HG03565 (cell line): Measurements from ENCODE around the gene UBFD1.
"Not testable (repeated sequence)": the region's sequence is repeated elsewhere in the genome, so short reads cannot be mapped to it uniquely, and the experiment has no call there.

Experiments used
- ATAC-seq: cut with Tn5 transposase; IDR thresholded peaks from one replicate; pipeline ENCODE4 v1.9.1; 2021; ENCODE audit warnings: mild to moderate bottlenecking, moderate library complexity; ENCODE audit not compliant: unreplicated experiment

UBFD1 gene

DNA sequence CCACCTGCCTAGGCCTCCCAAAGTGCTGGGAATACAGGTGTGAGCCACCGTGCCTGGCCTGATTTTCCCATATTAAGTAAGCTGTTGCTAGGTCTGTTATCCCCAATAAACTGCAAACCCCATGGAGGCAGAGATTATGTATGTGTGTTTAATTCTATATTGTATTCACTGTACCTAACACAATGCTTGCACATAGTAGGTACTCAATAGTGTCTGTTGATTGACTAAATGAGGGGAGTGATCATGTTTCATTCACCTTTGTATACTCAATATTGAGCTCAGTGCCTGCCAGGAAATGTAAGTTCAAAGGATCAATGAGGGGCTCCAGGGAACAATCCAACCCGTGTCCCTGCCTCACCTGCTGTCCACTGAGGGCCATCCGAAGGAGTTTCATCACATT lies 32.6 kb upstream of the UBFD1 start:
- ATAC-seq, result no peak

DNA sequence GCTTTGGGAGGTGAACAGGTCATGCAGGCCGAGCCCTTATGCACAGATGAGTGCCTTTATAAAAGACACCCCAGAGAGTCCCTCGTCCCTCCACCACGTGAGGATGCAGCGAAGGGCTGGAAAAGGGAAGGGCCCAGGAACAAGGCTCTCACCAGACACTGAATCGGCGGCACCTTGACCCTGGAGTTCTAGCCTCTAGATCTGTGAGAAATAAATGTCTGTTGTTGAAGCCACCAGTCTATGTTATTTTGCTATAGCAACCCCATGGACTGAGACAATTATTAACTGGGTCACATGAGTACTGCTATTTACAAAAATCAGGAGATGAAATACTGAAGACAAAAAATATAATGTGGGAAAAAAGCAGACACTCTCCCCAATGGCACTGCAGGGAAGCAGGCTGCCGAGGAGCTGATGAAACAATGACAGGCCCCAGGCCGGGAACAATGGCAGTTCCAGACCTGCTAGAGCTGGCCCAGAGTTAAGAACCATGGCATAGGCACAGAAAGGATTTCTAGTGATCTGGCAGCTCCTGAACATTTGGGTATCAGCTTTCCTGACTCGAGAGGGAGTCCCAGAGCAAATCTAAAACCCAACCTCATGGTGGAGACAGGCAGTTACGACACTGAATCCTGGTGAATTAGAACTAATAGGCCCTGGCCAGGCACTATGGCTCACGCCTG lies 29.4 kb upstream of the UBFD1 start:
- no peak for ATAC-seq

DNA sequence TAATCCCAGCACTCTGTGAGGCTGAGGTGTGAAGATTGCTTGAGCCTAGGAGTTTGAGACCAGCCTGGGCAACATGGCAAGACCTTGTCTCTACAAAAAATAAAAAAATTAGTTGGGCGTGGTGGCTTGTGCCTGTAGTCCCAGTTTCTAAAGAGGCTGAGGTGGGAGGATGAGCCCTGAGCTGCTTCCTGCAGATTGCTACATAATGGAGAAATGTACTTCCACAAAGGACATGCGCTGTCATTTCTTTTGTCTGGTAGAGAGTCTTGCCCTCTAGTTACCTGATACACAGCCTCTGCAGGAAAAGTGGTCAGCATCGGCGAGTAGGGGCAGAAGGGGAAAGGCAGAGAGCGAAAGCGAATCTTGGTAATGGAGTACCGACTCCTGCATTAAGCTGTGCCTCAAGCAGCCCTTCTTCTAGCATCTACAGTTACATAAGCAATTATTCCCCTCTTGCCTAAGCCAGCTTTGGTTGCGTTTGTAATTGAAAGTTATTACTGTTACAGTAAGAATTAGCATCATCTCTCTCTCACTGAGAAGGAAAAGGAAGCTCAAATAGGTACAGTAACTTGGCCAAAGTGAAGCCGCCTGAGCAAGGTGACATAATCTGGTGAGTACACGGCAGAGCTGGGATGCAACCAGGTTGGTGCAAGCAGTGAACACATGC lies 28.8 kb upstream of the UBFD1 start:
- no peak for ATAC-seq

DNA sequence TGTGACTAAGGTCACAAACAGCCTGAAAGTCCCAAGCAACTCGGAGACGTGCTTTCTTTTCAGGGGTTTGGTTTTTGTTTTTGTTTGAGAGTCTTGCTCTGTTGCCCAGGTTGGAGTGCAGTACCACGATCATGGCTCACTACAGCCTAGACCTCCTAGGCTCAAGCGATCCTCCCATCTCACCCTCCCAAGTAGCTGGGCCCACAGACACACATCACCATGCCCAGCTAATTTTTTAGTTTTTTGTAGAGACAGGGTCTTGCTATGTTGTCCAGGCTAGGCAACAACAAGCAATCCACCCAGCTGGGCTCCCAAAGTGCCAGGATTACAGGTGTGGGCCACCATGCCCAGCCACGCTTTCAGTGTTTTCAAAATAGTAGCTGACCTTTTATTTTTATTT lies 27.5 kb upstream of the UBFD1 start:
- ATAC-seq, result no peak

DNA sequence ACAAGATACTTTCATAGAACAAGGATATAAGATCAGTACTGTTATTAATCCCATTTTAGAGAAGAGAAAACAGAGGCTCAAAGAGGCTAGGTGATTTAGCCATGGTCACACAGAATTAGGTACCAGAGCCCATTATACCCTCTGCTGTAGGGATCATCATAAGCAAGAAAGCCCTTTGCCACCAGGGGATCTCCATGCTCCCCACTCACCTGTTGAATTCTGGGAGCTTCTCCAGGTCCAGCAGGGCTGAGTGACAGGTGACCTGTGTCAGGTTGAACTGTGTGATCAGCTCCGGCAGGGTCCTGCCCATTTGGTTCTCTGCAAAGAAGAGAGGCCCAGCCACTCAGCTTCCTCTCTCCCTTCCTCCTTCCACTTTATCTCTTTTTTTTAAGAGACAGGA lies 25.1 kb upstream of the UBFD1 start:
- no peak for ATAC-seq

DNA sequence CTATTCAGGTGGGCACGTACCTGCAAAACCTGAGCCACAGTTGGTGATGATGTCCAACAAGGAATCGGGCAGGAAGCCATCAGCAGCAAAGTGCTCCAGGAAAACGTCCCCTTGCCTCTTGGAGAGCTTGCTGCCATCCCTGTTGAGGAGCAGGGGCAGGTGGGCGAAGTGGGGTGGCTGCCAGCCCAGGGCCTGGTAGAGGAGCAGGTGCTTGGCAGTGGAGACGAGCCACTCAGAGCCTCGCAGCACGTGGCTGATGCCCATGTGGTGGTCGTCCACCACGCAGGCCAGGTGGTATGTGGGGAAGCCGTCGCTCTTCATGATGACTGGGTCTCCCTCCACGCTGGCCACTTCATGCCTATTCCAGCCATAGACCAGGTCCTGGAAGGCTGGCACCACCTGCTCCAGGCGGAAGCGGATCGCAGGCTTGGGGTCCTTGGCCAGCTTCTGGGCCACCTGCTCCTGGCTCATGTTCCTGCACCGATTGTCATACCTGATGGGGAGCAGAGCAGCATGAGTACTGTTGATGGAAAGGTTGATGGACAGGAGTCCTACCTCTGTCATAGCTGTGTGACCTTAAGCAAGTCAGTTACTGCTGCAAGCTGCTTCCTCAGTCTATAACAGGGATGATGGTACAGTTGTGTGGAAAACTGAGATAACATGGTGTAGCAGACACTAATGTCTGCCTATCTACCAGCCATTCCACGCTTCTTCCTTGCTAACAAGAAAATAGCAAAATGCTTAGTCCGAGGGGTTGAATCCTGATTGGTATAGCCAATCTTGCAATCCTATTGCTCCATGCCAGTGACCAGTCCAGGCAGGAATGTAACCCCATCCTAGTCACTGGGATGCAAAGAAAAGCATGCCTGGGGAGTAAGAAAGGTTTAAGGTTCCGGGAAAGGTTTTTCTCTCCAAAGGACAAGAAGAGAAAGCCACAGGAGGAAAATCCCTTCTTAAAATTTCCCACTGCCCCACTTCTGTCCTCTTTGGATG lies 22.4 kb upstream of the UBFD1 start:
- ATAC-seq, result no peak

DNA sequence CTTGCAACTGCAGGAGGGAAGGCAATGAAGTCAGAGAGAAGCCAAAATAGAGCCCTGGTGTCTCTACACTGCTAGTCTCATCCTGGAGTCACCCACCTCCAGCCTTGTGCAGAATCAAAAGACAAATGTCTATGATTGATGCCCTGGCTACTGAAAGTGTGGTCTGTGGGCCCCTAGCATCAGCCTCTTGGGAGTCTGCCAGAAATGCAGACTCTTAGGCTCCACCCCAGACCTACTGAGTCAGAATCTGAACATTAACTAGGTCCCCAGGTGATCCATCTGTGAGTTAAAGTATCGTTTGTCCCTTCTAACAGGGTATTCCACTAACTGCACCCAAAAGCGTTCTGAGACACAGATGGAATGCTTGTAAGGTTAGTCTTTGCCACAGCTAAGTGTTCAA lies 21.6 kb upstream of the UBFD1 start:
- ATAC-seq, result no peak

DNA sequence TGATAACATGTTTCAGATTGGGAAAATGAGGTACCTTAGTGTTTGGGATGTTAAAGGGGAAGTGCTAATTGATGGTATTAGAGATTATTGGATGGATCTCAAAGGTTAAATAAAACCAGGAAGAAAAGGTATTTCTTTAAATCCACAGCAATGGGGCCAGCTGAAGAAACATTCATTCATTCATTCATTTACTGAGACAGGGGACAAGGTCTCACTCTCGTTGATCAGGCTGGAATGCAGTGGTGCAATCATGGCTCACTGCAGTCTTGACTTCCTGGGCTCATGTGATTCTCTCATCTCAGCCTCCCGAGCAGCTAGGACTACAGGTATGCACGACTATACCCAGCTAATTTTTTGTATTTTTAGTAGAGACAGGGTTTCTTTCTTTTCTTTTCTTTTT lies 20.1 kb upstream of the UBFD1 start:
- ATAC-seq, result no peak

DNA sequence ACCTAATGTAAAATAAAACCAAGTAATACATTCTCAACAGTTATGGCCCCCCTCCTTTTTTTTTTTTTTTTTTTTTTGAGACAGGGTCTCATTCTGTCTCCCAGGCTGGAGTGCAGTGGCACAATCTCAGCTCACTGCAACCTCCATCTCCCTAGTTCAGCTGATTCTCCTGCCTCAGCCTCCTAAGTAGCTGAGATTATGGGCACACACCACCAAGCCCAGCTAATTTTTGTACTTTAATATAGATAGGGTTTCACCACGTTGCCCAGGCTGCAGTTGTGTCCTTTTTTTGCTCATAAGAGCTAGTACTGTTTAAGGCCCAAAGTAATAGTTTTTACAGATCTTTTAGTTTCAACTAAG lies 18.6 kb upstream of the UBFD1 start:
- ATAC-seq, result no peak

DNA sequence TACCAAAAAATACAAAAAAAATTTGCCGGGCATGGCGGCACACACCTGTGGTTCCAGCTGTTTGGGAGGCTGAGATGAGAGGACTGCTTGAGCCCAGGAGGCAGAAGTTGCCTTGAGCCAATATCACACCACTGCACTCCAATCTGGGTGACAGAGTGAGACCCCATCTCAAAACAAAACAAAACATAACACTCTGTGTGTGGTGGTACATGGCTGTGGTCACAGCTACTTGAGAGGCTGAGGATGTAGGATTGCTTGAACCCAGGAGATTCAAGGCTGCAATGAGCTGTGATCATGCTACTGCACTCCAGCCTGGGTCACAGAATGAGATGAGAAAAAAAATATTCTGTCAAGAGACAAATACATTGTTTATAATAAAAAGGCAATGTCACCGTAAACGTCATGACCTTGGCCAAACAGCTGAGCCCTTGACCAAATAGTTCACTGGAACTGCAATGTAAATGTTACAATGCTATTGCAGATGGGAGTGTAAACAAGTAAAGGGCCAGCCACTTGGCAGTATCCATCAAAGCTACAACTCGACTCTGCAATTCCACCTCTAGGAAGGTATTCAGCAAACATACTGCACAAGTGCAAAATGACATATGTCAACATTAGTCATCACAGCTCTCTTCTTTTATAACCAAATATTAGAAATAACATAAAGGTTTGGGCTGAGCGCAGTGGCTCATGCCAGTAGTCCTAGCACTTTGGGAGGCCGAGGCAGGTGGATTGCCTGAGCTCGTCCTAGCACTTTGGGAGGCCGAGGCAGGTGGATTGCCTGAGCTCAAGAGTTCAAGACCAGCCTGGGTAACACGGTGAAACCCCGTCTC lies 17.3 kb upstream of the UBFD1 start:
- ATAC-seq, result no peak

DNA sequence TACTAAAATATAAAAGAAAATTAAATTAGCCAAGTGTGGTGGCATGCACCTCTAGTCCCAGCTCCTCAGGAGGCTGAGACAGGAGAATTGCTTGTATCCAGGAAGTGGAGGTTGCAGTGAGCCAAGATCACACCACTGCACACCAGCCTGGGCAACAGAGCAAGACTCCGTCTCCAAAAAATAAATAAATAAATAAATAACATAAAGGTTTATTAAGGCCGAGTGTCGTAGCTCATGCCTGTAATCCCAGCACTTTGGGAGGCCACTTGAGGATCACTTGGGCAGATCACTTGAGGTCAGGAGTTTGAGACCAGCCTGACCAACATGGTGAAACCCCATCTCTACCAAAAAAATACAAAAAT lies 16.7 kb upstream of the UBFD1 start:
- ATAC-seq, result not testable (repeated sequence)

DNA sequence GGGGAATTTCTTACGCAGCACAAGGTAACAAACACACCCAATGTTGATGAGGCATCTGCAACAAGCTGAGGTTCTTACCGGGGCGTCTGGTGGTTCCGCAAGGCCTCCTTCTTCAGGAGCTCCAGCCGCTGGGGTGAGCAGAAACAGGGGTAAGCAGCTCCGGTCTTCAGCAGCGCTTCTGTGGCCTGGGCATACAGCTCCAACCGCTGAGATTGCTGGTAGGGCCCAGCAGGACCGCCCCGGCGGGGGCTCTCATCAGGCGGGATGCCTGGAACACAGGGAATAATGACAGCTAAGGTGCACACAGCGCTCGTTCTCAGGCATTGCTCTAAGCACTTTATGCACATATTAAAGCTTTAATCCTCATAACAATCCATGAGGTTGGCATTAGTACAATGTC lies 13.1 kb upstream of the UBFD1 start:
- ATAC-seq, result no peak

DNA sequence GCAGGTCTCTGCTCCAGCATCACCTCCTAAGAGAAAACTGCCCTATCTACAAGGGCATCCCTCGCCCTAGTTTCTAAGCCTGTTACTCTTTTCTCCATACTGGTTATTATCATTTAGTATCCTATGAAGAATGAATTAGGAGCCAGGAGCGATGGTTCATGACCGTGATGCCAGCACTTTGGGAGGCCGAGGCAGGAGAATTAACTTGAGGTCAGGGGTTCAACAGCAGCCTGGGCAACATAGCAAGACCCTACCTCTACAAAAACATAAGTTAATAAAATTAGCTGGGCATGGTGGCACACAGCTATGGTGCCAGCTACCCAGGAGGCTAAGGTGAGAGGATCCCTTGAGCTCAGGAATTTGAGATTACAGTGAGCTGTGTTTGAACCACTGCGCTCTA lies 7.6 kb upstream of the UBFD1 start:
- ATAC-seq, result no peak

DNA sequence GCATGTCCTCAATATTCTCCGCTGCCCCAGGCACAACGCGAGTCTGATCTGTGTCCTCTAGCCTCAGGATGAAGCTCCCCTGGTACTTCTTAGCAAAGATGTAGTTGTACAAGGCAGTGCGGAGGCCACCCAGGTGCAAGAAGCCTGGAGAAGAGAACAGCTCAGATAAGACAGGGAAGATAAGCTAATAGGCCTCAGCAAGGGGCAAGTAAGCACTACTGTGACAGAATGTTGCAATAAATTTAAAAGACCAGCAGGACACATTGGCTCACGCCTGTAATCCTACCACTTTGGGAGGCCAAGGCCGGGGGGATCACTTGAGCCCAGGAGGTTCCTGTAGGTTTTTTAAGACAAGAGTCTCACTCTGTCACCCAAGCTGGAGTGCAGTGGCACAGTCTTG lies 5.4 kb upstream of the UBFD1 start:
- no peak for ATAC-seq

DNA sequence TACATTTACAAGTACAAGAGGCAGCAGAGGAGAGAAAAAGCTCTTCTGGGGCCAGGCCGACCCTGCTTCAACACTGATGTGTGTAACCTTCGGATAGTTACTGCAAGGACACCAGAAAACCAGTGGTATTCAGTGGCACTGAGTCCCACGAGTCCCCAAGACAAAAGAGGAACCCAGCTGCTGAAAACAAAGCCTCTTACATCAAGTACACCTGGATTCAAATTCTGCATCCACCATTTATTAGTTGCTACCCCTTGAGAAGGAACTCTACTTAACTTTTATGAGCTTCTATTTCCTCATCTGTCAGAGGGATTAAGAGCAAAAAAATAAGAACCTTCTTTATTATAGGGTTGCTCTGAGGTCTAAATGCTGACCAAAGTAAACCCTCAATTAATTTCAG lies 3.0 kb upstream of the UBFD1 start:
- ATAC-seq, result no peak

DNA sequence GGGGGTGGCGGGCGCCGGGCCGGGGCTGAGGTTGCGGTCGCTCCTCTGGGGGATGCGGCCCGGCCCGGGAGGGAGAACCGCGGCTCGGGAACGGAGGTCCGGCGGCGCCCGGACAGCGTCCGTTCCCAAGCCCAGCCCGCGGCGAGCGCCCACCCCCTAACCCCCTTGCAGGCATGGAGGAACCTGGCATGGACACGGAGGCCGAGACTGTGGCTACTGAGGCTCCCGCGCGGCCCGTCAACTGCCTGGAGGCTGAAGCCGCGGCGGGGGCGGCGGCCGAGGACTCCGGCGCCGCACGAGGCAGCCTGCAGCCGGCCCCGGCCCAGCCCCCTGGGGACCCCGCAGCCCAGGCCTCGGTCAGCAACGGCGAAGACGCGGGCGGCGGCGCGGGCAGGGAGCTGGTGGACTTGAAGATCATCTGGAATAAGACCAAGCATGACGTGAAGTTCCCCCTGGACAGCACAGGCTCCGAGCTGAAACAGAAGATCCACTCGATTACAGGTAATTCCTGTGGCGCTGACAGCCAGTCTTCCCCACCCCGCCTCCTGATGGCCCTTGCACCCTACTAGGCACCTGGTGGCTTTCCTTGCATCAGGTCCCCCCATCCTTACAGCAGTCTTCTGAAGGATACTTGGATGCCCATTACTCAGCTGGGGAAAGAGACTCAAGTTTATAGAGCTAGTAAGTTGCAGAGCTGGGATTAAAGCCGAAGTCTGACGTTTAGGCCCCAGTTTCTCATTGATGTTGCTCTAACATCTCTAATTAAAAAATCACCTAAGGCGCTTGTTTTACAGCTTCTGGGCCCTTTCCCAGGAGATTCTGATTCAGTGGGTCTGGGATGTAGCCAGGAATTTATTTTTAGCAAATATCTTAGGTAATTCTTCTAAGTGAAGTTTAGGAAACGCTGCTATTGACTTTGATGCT lies 514 bp downstream of the UBFD1 start:
- peak; percentile 16 for ATAC-seq

DNA sequence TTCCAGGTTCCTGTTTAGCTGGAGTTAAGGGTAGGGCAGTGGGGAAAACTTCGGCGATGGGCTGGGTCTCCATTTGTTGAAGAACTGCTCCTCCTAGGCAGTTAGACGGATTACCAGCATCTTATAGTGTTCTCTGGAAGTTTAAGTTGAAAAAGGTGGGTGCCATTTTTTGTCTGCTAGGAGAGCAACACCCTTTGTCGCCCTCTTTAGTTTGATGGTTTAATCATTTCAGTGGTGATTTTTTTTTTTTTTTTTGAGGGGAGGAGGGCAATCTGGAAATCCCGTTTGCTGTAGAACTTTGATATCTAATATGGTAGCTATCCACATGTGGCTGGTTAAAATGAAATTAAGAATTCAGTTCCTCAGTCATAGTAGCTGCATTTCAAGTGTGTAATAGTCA lies 4.1 kb downstream of the UBFD1 start:
- ATAC-seq, result no peak

DNA sequence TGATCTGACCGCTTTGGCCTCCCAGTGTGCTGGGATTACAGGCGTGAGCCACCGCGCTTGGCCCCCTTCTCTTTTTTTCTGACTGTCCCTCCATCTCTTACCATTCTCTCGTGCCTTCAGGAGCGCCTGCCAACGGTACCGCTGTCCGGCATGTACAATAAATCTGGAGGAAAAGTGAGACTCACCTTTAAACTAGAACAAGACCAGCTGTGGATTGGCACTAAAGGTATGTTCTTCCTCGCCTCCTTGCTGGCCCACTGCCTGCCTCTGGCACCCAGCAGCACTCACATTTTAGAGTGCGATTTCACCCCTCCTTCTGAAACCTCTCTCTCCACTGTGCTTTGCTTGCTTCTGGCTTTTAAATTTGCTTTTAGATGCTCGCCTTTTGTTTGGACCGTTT lies 5.0 kb downstream of the UBFD1 start:
- ATAC-seq, result no peak

DNA sequence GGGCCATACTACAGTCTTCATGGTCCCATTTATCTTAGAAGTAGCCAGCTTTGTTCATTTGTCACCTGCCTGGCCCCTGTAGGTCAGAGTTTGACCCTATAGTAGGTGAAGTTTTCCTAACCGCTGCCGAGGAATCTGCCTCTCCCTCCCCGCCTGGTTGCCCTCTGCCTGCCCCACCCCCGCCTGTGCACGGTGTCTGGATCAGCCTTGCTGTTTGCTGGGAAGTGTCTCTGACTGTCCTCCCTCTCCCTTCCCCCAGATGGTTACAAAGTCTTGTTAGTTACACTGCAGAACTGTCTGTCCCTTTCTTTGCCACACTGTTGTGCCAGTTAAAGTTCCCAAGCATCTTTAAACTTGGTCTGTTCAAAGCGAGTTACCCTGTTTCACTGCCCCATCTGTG lies 5.7 kb downstream of the UBFD1 start:
- ATAC-seq, result no peak
